Mucosa of gallbladder (tissue), 1 donor: ENCODE data around the gene CXCL16. TPM values are rescaled to one million over a fixed set of nuclear protein-coding genes. Genes with fewer than 3 reads are reported as not detected.
"Not testable (repeated sequence)": the region's sequence is repeated elsewhere in the genome, so short reads cannot be mapped to it uniquely, and the experiment has no call there.

Experiments used
- DNase-seq: peaks from one replicate; pipeline ENCODE4 v3.0.0-alpha.2; 2020; ENCODE audit warnings: low spot score
- total RNA-seq: library from RNA; stranded (reverse); gene quantifications from one replicate; pipeline ENCODE4 v1.2.1, GENCODE V29; 2021
- donor health status: DM: no; HTN: no; CAD: no.

The CXCL16 gene
- total RNA-seq, 1 donor from 2014 or later, result 92.6 TPM

GRCh38 chr17:4721203-4722135 is 18.3 kb downstream of the CXCL16 start:
- DNase-seq, result peak; percentile 84

- DNase-seq, result no peak
These were observed 18.9 kb downstream of the CXCL16 start for GRCh38 chr17:4720787-4721186.

GRCh38 chr17:4719684-4720221 is 20.0 kb downstream of the CXCL16 start:
- peak; percentile 40 for DNase-seq

GRCh38 chr17:4719146-4719545 is 20.6 kb downstream of the CXCL16 start:
- no peak for DNase-seq

GRCh38 chr17:4718276-4718675 is 21.5 kb downstream of the CXCL16 start:
- no peak for DNase-seq

- DNase-seq, result no peak
These were observed 21.9 kb downstream of the CXCL16 start for GRCh38 chr17:4717791-4718190.

- no peak for DNase-seq
These were observed 23.6 kb downstream of the CXCL16 start for GRCh38 chr17:4716081-4716480.

- DNase-seq, result no peak
These were observed 24.5 kb downstream of the CXCL16 start for GRCh38 chr17:4715063-4715744.

- DNase-seq, result not testable (repeated sequence)
These were observed 25.2 kb downstream of the CXCL16 start for GRCh38 chr17:4714340-4715062.

GRCh38 chr17:4712526-4712925 is 27.2 kb downstream of the CXCL16 start:
- DNase-seq, result no peak

GRCh38 chr17:4711661-4712181 is 28.0 kb downstream of the CXCL16 start:
- DNase-seq, result peak; percentile 43

- DNase-seq, result no peak
These were observed 28.8 kb downstream of the CXCL16 start for GRCh38 chr17:4710693-4711634.

GRCh38 chr17:4709794-4710692 is 29.7 kb downstream of the CXCL16 start, which contains the start of gene ARRB2:
ARRB2 (plus strand) TSS chr17:4710632; CDS start chr17:4710722, 90 bp downstream.
- DNase-seq, result peak; percentile 98

- DNase-seq, result peak; percentile 32
These were observed 31.3 kb downstream of the CXCL16 start for GRCh38 chr17:4708436-4708835.

GRCh38 chr17:4706121-4706520 is 33.6 kb downstream of the CXCL16 start:
- DNase-seq, result no peak

GRCh38 chr17:4704991-4705390 is 34.7 kb downstream of the CXCL16 start:
- DNase-seq, result no peak

GRCh38 chr17:4704574-4704907 is 35.2 kb downstream of the CXCL16 start:
- DNase-seq, result not testable (repeated sequence)

GRCh38 chr17:4703330-4703691 is 36.4 kb downstream of the CXCL16 start:
- no peak for DNase-seq

GRCh38 chr17:4701116-4701515 is 38.6 kb downstream of the CXCL16 start:
- DNase-seq, result no peak
